ENCODE results near the gene HOXB1. TPM values are rescaled to one million over a fixed set of nuclear protein-coding genes. Genes with fewer than 3 reads are reported as not detected.

Gene HOXB1
- polyA plus RNA-seq, 3 donors: 0.16 to 1.0 (median 0.83) TPM

Other genes starting within 250 kb of the HOXB1 start
- gene SKAP1, start 100.8 kb downstream of the HOXB1 start, polyA plus RNA-seq (ENCODE audit: insufficient read length in 3 of 3): 1 to 10 TPM; 9.0 to 9.9 (median 9.6) TPM
- 10 to 100 TPM; 50.6 to 61.2 (median 58.4) TPM for gene HOXB2, start 14.1 kb upstream of the HOXB1 start, polyA plus RNA-seq (ENCODE audit: insufficient read length in 3 of 3)
- 10 to 100 TPM; 12.7 to 22.9 (median 21.9) TPM for gene HOXB4, start 47.3 kb upstream of the HOXB1 start, polyA plus RNA-seq (ENCODE audit: insufficient read length in 3 of 3)
- gene HOXB3, start 59.2 kb upstream of the HOXB1 start, polyA plus RNA-seq (ENCODE audit: insufficient read length in 3 of 3): 100 to 1,000 TPM; 135 to 254 (median 222) TPM
- gene HOXB5, start 62.8 kb upstream of the HOXB1 start, polyA plus RNA-seq (ENCODE audit: insufficient read length in 3 of 3): 10 to 100 TPM; 36.1 to 48.2 (median 47.4) TPM
- gene HOXB6, start 74.0 kb upstream of the HOXB1 start, polyA plus RNA-seq (ENCODE audit: insufficient read length in 3 of 3): 100 to 1,000 TPM; 113 to 154 (median 147) TPM
- gene HOXB7, start 80.0 kb upstream of the HOXB1 start, polyA plus RNA-seq (ENCODE audit: insufficient read length in 3 of 3): 10 to 100 TPM; 53.4 to 59.9 (median 55.3) TPM
- 10 to 100 TPM; 57.9 to 64.7 (median 59.7) TPM for gene HOXB8, start 84.3 kb upstream of the HOXB1 start, polyA plus RNA-seq (ENCODE audit: insufficient read length in 3 of 3)
- gene HOXB9, start 95.3 kb upstream of the HOXB1 start, polyA plus RNA-seq (ENCODE audit: insufficient read length in 3 of 3): 10 to 100 TPM; 68.2 to 73.4 (median 69.0) TPM
- not detected for gene PRAC1, start 191.5 kb upstream of the HOXB1 start, polyA plus RNA-seq (ENCODE audit: insufficient read length in 3 of 3)
- not detected for gene PRAC2, start 192.2 kb upstream of the HOXB1 start, polyA plus RNA-seq (ENCODE audit: insufficient read length in 3 of 3)
- not detected for gene HOXB13, start 197.7 kb upstream of the HOXB1 start, polyA plus RNA-seq (ENCODE audit: insufficient read length in 3 of 3)